Fibroblast of lung (primary cell): Measurements from ENCODE around the gene SLC16A9.

ENCODE experiments used
- EZH2 ChIP-seq: IDR thresholded peaks from 2 replicates; pipeline ENCODE4 v1.5.1; 2012; ENCODE audit warnings: low read length, control low read depth, mild to moderate bottlenecking; ENCODE audit errors: missing control alignments
- TF ChIP-seq, protein P1 (sequence below), 2 donors: IDR thresholded peaks in 1 of 2; conservative IDR thresholded peaks in 1 of 2; 1 replicate in 1 of 2; 2 replicates in 1 of 2; pipeline ENCODE4 v1.5.1; 2011 to 2012; ENCODE audit warnings: low read length in 2 of 2, control low read depth in 1 of 2, inconsistent platforms in 1 of 2, low read depth in 1 of 2, mild to moderate bottlenecking in 1 of 2

DNA sequence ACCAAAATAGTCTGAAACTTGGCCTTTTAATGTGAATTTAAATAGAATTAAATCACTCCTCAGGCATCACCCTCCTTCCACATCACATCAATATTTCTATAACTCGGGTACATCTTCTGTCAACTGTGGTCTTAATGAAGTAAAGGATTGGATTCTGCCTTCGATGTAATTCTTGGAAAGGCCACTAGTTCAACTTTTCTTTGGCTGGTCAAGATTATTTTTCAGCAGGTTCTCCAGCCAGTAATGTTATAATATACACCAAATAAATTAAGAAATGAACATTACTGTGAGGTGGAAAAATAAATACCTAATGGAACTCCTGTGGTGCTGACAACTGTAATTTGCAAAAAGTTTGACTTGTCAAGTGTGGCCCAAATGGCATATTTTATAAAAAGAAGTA is 9.7 kb upstream of the SLC16A9 start:
- no peak for TF ChIP-seq EZH2
- TF ChIP-seq, protein P1, sequence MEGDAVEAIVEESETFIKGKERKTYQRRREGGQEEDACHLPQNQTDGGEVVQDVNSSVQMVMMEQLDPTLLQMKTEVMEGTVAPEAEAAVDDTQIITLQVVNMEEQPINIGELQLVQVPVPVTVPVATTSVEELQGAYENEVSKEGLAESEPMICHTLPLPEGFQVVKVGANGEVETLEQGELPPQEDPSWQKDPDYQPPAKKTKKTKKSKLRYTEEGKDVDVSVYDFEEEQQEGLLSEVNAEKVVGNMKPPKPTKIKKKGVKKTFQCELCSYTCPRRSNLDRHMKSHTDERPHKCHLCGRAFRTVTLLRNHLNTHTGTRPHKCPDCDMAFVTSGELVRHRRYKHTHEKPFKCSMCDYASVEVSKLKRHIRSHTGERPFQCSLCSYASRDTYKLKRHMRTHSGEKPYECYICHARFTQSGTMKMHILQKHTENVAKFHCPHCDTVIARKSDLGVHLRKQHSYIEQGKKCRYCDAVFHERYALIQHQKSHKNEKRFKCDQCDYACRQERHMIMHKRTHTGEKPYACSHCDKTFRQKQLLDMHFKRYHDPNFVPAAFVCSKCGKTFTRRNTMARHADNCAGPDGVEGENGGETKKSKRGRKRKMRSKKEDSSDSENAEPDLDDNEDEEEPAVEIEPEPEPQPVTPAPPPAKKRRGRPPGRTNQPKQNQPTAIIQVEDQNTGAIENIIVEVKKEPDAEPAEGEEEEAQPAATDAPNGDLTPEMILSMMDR (conservative IDR thresholded peaks at IDR 0.05 in 1 of 2, IDR thresholded peaks at IDR 0.05 in 1 of 2; ENCODE audit: low read depth in 1 of 2, low read length in 2 of 2), result no peak
